OCI-M2 (cell line): Measurements from ENCODE around the gene KRT15.
"Not testable (repeated sequence)": the region's sequence is repeated elsewhere in the genome, so short reads cannot be mapped to it uniquely, and the experiment has no call there.

Experiments used
- DNase-seq: peaks from one replicate; lab custom pipeline; 2025; ENCODE audit not compliant: unreplicated experiment; lab: John Stamatoyannopoulos, UW

KRT15 gene

GRCh38 chr17:41544491-41544892 lies 25.8 kb upstream of the KRT15 start:
- no peak for DNase-seq

DNA sequence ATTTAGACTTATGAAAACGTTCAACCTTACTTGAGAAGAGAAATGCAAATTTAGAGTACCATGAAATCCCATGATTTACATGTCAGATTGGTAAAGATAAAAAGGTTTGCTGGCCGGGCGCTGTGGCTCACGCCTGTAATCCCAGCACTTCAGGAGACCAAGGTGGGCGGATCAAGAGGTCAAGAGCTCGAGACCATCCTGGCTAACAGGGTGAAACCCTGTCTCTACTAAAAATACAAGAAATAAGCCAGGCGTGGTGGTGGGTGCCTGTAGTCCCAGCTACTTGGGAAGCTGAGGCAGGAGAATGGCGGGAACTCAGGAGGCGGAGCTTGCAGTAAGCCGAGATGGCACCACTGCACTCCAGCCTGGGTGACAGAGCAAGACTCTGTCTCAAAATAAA lies 24.1 kb upstream of the KRT15 start:
- DNase-seq = not testable (repeated sequence)

DNA sequence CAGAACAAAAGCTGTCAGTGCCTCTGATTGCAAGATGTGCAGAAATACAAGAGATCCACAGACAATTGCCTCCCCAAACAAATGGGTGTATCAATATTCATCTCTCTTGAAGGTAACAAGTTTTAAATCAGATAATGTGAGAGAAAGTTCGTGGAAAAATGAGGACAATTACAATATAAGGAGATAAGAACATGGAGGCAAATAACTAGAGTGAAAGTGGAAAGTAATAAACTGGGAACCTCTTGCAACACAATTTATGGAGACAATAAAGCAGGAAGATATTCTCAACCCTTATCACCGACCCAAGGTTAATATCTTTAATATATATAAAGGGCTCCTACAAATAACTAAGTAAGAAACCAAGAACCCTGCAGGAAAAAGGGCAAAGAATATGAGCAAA lies 23.7 kb upstream of the KRT15 start:
- DNase-seq = no peak

DNA sequence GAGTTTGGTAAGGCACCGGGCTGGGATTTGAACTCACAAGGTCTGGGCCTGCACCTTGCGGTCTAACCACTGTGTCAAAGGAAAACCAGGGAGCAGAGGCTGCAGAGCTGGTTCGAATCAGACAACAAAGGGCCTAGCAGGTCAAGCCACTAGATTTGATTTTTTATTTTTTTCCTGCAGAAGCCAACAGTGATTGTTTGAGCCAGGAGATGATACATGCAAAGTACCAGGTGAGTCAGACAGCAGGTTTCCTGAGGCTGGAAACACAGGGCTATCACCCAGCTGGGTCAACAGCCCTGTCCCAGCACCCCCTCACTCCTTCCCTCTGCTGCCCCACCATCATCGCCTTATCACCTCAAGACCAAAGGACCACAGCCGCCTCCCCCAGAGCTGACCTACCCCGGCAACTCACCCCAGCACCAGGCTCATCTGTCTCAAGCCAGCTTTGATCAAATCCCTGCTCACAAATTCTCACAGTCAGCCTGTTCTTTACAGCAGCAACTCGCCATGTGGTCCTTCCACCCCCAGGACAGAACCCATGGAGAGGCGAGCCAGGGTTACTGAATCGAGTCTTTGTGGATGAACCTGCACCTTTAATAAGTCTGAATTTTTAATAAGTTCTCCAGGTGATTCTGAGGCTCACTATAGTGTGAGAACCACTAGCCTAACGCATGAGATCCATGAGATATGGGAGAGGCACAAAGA lies 22.4 kb upstream of the KRT15 start:
- DNase-seq = no peak

- DNase-seq = no peak
These were observed 21.4 kb upstream of the KRT15 start for GRCh38 chr17:41539979-41540701.

- no peak for DNase-seq
These were observed 20.4 kb upstream of the KRT15 start for GRCh38 chr17:41539071-41539492.

DNA sequence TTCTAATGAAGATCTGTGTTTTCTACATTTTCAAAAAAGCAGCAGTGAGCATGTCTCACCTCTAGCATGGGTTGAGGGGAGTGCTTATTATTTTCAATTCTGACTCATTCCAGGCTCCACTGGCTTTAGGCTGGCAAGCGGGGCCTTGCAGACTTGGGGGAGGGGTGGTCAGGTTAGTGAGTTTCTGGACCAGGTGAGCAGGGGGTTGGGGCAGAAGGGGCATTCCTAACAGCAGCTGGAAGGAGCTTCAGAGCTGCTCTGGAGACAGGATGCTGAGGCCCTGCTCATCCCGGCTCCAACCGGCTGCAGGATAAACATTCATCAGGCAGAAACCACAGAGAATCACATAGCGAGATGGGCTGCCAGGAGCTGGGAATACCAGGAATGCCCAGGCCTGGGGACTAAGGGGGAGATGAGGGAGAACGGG lies 19.9 kb upstream of the KRT15 start:
- no peak for DNase-seq

DNA sequence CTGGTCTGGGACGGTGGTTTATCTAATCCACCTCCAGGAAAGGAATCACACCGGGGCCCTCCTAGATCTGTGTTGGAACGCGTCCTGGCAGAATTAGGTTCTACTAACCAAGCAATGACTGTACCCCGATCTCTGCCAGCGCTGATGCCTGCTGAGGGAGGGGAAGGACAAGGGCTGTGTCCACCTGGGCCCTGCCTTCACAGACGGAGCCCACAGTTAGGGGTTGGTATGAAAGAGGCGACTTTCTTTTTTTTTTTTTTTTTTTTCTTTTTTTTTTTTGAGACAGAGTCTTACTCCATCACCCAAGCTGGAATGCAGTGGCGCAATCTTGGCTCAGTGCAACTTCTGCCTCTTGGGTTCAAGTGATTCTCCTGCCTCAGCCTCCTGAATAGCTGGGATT lies 19.3 kb upstream of the KRT15 start:
- no peak for DNase-seq

GRCh38 chr17:41537614-41537954 lies 18.9 kb upstream of the KRT15 start:
- DNase-seq = no peak

DNA sequence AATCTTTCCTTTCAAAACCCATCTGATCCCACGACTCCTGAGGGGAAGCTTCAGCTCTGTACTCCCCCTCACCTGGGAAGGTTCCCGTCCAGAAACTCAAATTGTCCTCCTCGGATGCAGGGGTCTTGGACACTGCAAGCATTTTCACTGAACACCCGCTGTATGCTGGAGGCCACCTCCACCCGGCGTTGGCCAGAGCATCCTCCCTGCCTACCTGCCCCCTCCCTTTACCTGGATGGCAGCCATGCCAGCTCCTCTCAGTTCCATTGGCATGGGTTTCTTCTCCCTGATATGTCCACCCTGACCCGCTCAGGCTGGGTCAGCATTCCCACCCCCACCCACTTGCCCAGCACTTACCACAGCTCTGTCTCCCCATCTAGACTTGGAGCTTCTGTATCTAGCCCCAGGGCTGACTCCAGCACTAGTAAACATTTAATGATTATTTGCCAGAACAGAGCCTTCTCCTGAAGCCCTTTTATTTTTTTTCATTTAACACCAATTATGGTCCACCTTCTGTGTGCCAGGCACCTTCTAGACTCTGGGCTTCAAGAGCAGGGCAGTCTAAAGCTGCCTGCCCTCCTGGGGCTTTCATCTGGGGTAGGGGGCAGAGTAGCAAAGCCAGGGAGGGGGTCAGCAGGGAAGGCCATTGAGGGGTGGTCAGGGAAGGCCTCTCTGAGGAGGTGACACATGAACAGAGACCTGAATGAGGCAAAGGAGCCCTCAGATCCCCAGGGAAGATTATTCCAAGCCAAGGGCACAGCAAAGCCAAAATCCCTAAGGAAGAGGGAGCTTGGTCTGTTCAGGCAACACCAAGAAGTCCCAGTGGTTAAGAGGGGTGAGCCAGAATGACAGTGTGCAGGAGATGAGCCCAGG lies 18.3 kb upstream of the KRT15 start:
- DNase-seq = no peak

- no peak for DNase-seq
These were observed 17.2 kb upstream of the KRT15 start for GRCh38 chr17:41535764-41536481.

GRCh38 chr17:41534899-41535546 lies 16.3 kb upstream of the KRT15 start:
- no peak for DNase-seq

DNA sequence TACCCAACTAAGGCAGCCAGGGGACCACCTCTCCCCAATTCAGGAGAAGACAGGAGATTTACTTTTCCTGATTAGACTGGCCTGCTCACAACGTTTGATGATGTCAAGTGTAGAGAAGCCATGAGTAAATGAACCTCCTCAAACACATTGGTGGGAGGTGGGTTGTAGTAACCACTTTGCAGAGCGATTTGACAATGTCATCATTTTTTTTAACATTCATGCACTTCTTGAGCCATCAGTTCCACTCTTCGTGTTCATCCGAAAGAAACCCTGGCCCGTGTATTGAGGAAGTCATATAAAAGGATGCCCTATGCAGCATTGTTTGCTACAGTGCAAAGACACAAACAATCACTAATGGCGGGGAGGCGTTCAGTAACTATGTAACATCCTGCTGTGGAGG lies 14.9 kb upstream of the KRT15 start:
- no peak for DNase-seq

- DNase-seq = no peak
These were observed 14.4 kb upstream of the KRT15 start for GRCh38 chr17:41532947-41533570.

DNA sequence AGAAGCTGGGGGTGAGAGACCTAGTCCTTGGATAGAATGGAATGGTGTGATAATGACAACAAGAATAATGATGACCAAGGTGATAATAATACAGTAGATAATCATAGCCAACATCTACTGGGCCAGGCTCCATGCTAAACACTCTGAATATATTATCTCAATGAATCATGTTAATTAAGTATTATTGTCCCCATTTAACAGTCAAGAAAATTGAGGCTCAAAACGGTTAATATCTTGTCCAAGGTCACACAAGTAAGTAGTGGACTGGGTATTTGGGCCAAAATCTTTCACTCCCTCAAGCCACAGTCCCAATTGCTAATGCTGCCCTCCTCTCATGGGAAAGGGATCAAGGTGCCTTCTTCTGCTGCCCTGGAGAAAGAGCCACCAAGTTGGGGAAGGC lies 13.3 kb upstream of the KRT15 start:
- no peak for DNase-seq

- DNase-seq = no peak
These were observed 11.7 kb upstream of the KRT15 start for GRCh38 chr17:41530062-41531048.

DNA sequence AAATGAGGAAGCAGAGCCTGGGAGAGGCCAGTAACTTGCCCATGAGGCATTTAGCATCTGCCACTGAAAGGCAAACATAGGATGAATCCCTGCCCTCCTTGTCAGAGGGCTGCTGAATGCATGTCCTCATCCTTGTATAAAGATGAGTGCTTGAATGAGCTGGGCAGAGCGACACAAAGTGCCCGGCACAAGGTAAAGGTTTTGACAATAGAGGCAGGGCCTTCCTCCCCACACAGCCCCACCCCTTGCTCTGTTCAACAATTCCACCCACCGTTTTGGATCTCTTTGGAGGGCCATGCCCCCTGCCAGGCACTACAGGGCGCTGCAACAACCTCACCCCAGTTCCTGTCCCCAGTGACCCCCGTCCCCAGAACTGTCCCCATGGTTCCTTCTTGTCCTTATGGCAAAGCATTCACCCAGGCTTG lies 10.8 kb upstream of the KRT15 start:
- no peak for DNase-seq

- DNase-seq = no peak
These were observed 10.3 kb upstream of the KRT15 start for GRCh38 chr17:41528959-41529353.
